SK-N-SH treated with all-trans-retinoic acid at 6 μM for 48 hours (cell line): ENCODE measurements around the gene BMF.

Experiments
- ATAC-seq: fragments of 200-7000 bp; cut with Tn5 transposase; 3 replicates; pipeline ENCODE4 v1.9.1; 2020; ENCODE audit warnings: mild to moderate bottlenecking, moderate library complexity
- ARNTL ChIP-seq: fragments of 450-650 bp; formaldehyde crosslinking; IDR thresholded peaks from 2 replicates; pipeline ENCODE4 v1.5.0; 2020; ENCODE audit warnings: low read depth, mild to moderate bottlenecking, moderate library complexity, borderline replicate concordance
- CREB5 ChIP-seq: fragments of 250-450 bp; sonication (Bioruptor Pico); IDR thresholded peaks from 2 replicates; pipeline ENCODE4 v1.5.1; 2020; ENCODE audit warnings: low read depth, mild to moderate bottlenecking, moderate library complexity
- CSDC2 ChIP-seq: fragments of 250-450 bp; sonication (Bioruptor Pico); IDR thresholded peaks from 2 replicates; pipeline ENCODE4 v1.5.0; 2020; ENCODE audit warnings: mild to moderate bottlenecking, moderate library complexity
- ESRRG ChIP-seq: fragments of 250-450 bp; sonication (Bioruptor Pico); IDR thresholded peaks from 2 replicates; pipeline ENCODE4 v1.6.1; 2021; ENCODE audit warnings: mild to moderate bottlenecking
- GLIS3 ChIP-seq: fragments of 250-450 bp; sonication (Bioruptor Pico); IDR thresholded peaks from 2 replicates; pipeline ENCODE4 v1.5.0; 2020; ENCODE audit warnings: mild to moderate bottlenecking, moderate library complexity
- ISL1 ChIP-seq: fragments of 250-450 bp; sonication (Bioruptor Pico); IDR thresholded peaks from 2 replicates; pipeline ENCODE4 v2.1.2; 2022; ENCODE audit warnings: mild to moderate bottlenecking, moderate library complexity
- OSR1 ChIP-seq: fragments of 250-450 bp; sonication (Bioruptor Pico); IDR thresholded peaks from 2 replicates; pipeline ENCODE4 v1.8.0; 2022; ENCODE audit warnings: moderate library complexity, mild to moderate bottlenecking, inconsistent platforms
- PATZ1 ChIP-seq: fragments of 250-450 bp; sonication (Bioruptor Pico); IDR thresholded peaks from 2 replicates; pipeline ENCODE4 v1.8.0; 2020; ENCODE audit warnings: mild to moderate bottlenecking, moderate library complexity, borderline replicate concordance
- PPARA ChIP-seq: fragments of 250-450 bp; sonication (Bioruptor Pico); IDR thresholded peaks from 2 replicates; pipeline ENCODE4 v1.5.0; 2020; ENCODE audit warnings: mild to moderate bottlenecking, borderline replicate concordance
- RARB ChIP-seq: fragments of 250-450 bp; sonication (Bioruptor Pico); IDR thresholded peaks from 2 replicates; pipeline ENCODE4 v1.8.0; 2021; ENCODE audit warnings: mild to moderate bottlenecking, moderate library complexity
- SNAI2 ChIP-seq: fragments of 250-450 bp; sonication (Bioruptor Pico); IDR thresholded peaks from 2 replicates; pipeline ENCODE4 v1.5.0; 2020; ENCODE audit warnings: mild to moderate bottlenecking, moderate library complexity
- TCF4 ChIP-seq: fragments of 250-450 bp; sonication (Bioruptor Pico); IDR thresholded peaks from 2 replicates; pipeline ENCODE4 v1.8.0; 2021; ENCODE audit warnings: mild to moderate bottlenecking, moderate library complexity, borderline replicate concordance
- TOX ChIP-seq: fragments of 250-450 bp; sonication (Bioruptor Pico); IDR thresholded peaks from 2 replicates; pipeline ENCODE4 v1.8.0; 2021; ENCODE audit warnings: mild to moderate bottlenecking, moderate library complexity, borderline replicate concordance
- ZC3H10 ChIP-seq: fragments of 250-450 bp; sonication (Bioruptor Pico); IDR thresholded peaks from 2 replicates; pipeline ENCODE4 v1.5.1; 2021; ENCODE audit warnings: mild to moderate bottlenecking, moderate library complexity
- ZNF565 ChIP-seq: fragments of 450-650 bp; formaldehyde crosslinking; conservative IDR thresholded peaks from 2 replicates; pipeline ENCODE4 v1.5.0; 2020; ENCODE audit warnings: low read depth, mild to moderate bottlenecking, moderate library complexity
- ZNF70 ChIP-seq: fragments of 450-650 bp; formaldehyde crosslinking; IDR thresholded peaks from 2 replicates; pipeline ENCODE4 v1.5.0; 2020; ENCODE audit warnings: mild to moderate bottlenecking, moderate library complexity
- ZNF8 ChIP-seq: fragments of 450-650 bp; formaldehyde crosslinking; IDR thresholded peaks from 2 replicates; pipeline ENCODE4 v1.5.0; 2020; ENCODE audit warnings: mild to moderate bottlenecking, moderate library complexity
- TF ChIP-seq, protein P1 (sequence below): fragments of 250-450 bp; sonication (Bioruptor Pico); IDR thresholded peaks from 2 replicates; pipeline ENCODE4 v1.5.1; 2021; ENCODE audit warnings: mild to moderate bottlenecking, moderate library complexity
- TF ChIP-seq, protein P2 (sequence below): fragments of 250-450 bp; sonication (Bioruptor Pico); IDR thresholded peaks from 2 replicates; pipeline ENCODE4 v1.8.0; 2021; ENCODE audit warnings: low read depth, mild to moderate bottlenecking, moderate library complexity, borderline replicate concordance

Gene BMF

DNA sequence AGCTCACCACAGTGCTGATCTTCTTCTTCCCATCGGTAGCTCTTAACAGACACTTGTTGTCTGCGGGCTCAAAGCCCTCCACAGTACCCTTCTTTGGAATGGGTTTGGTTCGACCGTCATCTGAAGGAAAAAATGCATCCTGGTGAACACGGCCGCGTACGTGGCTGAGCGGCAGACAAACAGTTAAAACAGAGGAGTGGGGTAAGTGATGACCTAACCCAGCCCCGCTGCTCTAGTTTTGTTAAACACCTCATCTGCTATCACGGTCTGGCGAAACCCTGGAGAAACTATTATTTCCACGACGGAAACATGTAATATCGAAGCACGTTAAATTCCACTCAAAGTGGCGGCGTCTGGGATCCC is 70.4 kb downstream of the BMF start:
- TF ChIP-seq, protein P1, sequence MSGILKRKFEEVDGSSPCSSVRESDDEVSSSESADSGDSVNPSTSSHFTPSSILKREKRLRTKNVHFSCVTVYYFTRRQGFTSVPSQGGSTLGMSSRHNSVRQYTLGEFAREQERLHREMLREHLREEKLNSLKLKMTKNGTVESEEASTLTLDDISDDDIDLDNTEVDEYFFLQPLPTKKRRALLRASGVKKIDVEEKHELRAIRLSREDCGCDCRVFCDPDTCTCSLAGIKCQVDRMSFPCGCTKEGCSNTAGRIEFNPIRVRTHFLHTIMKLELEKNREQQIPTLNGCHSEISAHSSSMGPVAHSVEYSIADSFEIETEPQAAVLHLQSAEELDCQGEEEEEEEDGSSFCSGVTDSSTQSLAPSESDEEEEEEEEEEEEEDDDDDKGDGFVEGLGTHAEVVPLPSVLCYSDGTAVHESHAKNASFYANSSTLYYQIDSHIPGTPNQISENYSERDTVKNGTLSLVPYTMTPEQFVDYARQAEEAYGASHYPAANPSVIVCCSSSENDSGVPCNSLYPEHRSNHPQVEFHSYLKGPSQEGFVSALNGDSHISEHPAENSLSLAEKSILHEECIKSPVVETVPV (CRISPR knock-in tag), result no peak
- TF ChIP-seq GLIS3 (CRISPR knock-in tag) (no peak), TCF4 (CRISPR knock-in tag) (no peak), ZNF565 (no peak), OSR1 (CRISPR knock-in tag) (no peak), ZNF70 (no peak), ISL1 (CRISPR knock-in tag) (no peak), ZC3H10 (no peak), TOX (CRISPR knock-in tag) (no peak), CREB5 (no peak), CSDC2 (CRISPR knock-in tag) (no peak), PPARA (no peak), RARB (CRISPR knock-in tag) (no peak), ARNTL (CRISPR knock-in tag) (no peak), ZNF8 (CRISPR knock-in tag) (no peak), PATZ1 (CRISPR knock-in tag) (no peak), ESRRG (CRISPR knock-in tag) (no peak), SNAI2 (CRISPR knock-in tag) (no peak)
- TF ChIP-seq, protein P2, sequence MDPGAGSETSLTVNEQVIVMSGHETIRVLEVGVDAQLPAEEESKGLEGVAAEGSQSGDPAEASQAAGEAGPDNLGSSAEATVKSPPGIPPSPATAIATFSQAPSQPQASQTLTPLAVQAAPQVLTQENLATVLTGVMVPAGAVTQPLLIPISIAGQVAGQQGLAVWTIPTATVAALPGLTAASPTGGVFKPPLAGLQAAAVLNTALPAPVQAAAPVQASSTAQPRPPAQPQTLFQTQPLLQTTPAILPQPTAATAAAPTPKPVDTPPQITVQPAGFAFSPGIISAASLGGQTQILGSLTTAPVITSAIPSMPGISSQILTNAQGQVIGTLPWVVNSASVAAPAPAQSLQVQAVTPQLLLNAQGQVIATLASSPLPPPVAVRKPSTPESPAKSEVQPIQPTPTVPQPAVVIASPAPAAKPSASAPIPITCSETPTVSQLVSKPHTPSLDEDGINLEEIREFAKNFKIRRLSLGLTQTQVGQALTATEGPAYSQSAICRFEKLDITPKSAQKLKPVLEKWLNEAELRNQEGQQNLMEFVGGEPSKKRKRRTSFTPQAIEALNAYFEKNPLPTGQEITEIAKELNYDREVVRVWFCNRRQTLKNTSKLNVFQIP (CRISPR knock-in tag), result no peak
- peak; percentile 6 for ATAC-seq
